ENCODE results near the gene SGSM2. TPM values are rescaled to one million over a fixed set of nuclear protein-coding genes. Genes with fewer than 3 reads are reported as not detected.

SGSM2 gene
- total and polyA plus RNA-seq, 10 donors: 30.7 to 90.4 (median 69.6) TPM

GRCh38 chr17:2297023-2297422 is 40.3 kb upstream of the SGSM2 start:
- H3K36me3 ChIP-seq: peaks cover 3 to 86% (median 73%) of the 10 kb centered on the region in 6 donors
- WGBS, 5 donors: 90 to 96% (median 92%) methylated on average over 5 of the region's 5 CpGs
- no peak for DNase-seq
- H3K27me3 ChIP-seq (replicated peaks in 1 of 7): no peaks in the 10 kb centered on the region
- H3K27ac ChIP-seq: no peak overlapping the region
- no peak overlapping the region for H3K4me3 ChIP-seq
- intact Hi-C loops (cut with DNase I; ENCODE audit: low total_unique reads): no loop called here
- H3K9me3 ChIP-seq: no peaks in the 10 kb centered on the region
- H3K4me1 ChIP-seq: peaks cover 4 to 60% (median 24%) of the 10 kb centered on the region in 6 donors
- TF ChIP-seq POLR2A (IDR thresholded peaks at IDR 0.05) (no peak), POLR2AphosphoS5 (IDR thresholded peaks at IDR 0.05) (no peak), CTCF (IDR thresholded peaks at IDR 0.05 in 8 of 11, conservative IDR thresholded peaks at IDR 0.05 in 3 of 11) (no peak)

- intact Hi-C loops (cut with DNase I; ENCODE audit: low total_unique reads): no loop called here
- 95 to 98% (median 96%) methylated on average over 12 of the region's 12 CpGs for WGBS, 5 donors
- DNase-seq: no peak
- TF ChIP-seq POLR2A (IDR thresholded peaks at IDR 0.05): no peak
- no peak for TF ChIP-seq CTCF (IDR thresholded peaks at IDR 0.05 in 8 of 11, conservative IDR thresholded peaks at IDR 0.05 in 3 of 11)
- TF ChIP-seq POLR2AphosphoS5 (IDR thresholded peaks at IDR 0.05): no peak
- Histone ChIP-seq H3K36me3 (peaks cover 0 to 65% (median 53%) of the 10 kb centered on the region in 6 donors), H3K27ac (no peak overlapping the region), H3K4me3 (no peak overlapping the region), H3K4me1 (peaks cover 10 to 72% (median 34%) of the 10 kb centered on the region in 6 donors), H3K9me3 (no peaks in the 10 kb centered on the region), H3K27me3 (replicated peaks in 1 of 7) (no peaks in the 10 kb centered on the region)
These were observed 38.2 kb upstream of the SGSM2 start for GRCh38 chr17:2299136-2299535.

GRCh38 chr17:2299756-2300155 is 37.5 kb upstream of the SGSM2 start:
- WGBS, 5 donors: 78 to 93% (median 89%) methylated on average over 22 of the region's 22 CpGs
- no peak for DNase-seq
- H3K36me3 ChIP-seq: peaks cover 0 to 59% (median 49%) of the 10 kb centered on the region in 6 donors

GRCh38 chr17:2302778-2303203 is 34.5 kb upstream of the SGSM2 start:
- WGBS, 5 donors: 3 to 5% (median 4%) methylated on average over 12 of the region's 12 CpGs
- peak overlapping the region; percentile 84 to 95 (median 92) for H3K27ac ChIP-seq
- peaks cover 16 to 71% (median 41%) of the 10 kb centered on the region in 6 donors for H3K4me1 ChIP-seq
- H3K9me3 ChIP-seq: no peaks in the 10 kb centered on the region
- intact Hi-C loops (cut with DNase I; ENCODE audit: low total_unique reads): no loop called here
- no peaks in the 10 kb centered on the region for H3K27me3 ChIP-seq (replicated peaks in 1 of 7)
- no peak for DNase-seq
- peak overlapping the region; percentile 65 to 94 (median 90) for H3K4me3 ChIP-seq
- TF ChIP-seq POLR2AphosphoS5 (IDR thresholded peaks at IDR 0.05) (no peak), POLR2A (IDR thresholded peaks at IDR 0.05) (no peak), CTCF (IDR thresholded peaks at IDR 0.05 in 8 of 11, conservative IDR thresholded peaks at IDR 0.05 in 3 of 11) (no peak)
- peaks cover 0 to 29% (median 22%) of the 10 kb centered on the region in 6 donors for H3K36me3 ChIP-seq

More at GRCh38 chr17:2299756-2300155, 37.5 kb upstream of the SGSM2 start:
- intact Hi-C loops (cut with DNase I; ENCODE audit: low total_unique reads): no loop called here
- Histone ChIP-seq H3K27ac (no peak overlapping the region), H3K27me3 (replicated peaks in 1 of 7) (no peaks in the 10 kb centered on the region), H3K9me3 (no peaks in the 10 kb centered on the region), H3K4me1 (peaks cover 11 to 79% (median 40%) of the 10 kb centered on the region in 6 donors), H3K4me3 (no peak overlapping the region)
- TF ChIP-seq CTCF (IDR thresholded peaks at IDR 0.05 in 8 of 11, conservative IDR thresholded peaks at IDR 0.05 in 3 of 11): no peak
- peak in 1 of 3 donors; percentile 31 for TF ChIP-seq POLR2AphosphoS5 (IDR thresholded peaks at IDR 0.05)
